ENCODE measurements around the gene F2.

The F2 gene

DNA sequence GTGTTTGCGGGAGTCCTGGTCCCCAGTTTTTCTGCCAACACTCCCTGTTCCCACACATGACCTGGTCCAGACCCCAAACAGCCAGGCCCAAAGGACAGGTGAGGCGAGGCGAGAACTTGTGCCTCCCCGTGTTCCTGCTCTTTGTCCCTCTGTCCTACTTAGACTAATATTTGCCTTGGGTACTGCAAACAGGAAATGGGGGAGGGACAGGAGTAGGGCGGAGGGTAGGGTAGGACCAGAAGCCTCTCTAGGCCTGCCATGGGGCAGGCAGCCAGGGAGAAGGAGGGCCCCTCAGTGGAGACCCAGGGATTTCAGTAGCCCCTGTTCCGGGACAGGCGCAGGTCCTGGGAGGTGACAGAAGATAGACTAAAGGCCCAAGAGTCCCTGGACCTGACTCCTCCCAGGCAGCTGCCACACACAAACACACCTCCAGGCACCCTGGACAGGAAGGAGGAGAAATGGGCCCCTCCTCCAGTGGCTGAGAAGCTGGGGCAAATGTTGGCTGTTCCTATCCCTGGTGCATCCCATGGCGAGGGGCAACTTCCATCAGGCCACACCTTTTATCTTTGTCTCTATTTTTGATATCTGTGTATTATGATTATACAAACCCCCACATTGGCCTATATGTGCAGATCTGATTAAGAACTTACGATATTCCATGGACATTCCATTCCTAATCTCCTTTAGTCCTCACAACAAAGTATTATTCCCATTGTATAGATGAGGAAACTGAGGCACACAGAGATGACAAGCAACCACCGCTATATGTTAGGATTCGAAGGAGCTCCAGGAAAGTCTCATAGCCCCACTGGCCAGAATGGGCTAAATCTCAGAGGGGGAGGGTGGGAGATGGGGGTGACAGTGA is 626 bp upstream of the F2 start:
- Histone ChIP-seq H3F3A (ENCODE audit: low read depth) (no peaks in the 10 kb centered on the region), H3K4me3 (ENCODE audit: low read length, poor library complexity, severe bottlenecking) (no peak overlapping the region), H3K4me1 (ENCODE audit: insufficient read depth, low read length, poor library complexity, severe bottlenecking) (peaks cover 11% of the 10 kb centered on the region), H3K36me3 (ENCODE audit: insufficient read depth, low read length) (no peaks in the 10 kb centered on the region), H3K4me2 (ENCODE audit: low read depth, low read length, poor library complexity, severe bottlenecking) (peak overlapping the region; percentile 29), H3K9ac (ENCODE audit: low read depth, low read length, poor library complexity, severe bottlenecking) (no peak overlapping the region), H4K20me1 (ENCODE audit: insufficient read depth, low read length, poor library complexity, severe bottlenecking) (no peaks in the 10 kb centered on the region), H3K27me3 (ENCODE audit: insufficient read depth, low read length, poor library complexity, severe bottlenecking) (no peaks in the 10 kb centered on the region), H3K79me2 (ENCODE audit: insufficient read depth, low read length) (no peaks in the 10 kb centered on the region), H3K9me2 (replicated peaks; ENCODE audit: low read depth, low read length) (no peaks in the 10 kb centered on the region), H2AFZ (ENCODE audit: low read length) (peak overlapping the region; percentile 91), H3K9me3 (ENCODE audit: insufficient read depth, low read depth, low read length) (no peaks in the 10 kb centered on the region)
- TF ChIP-seq EZH2phosphoT487 (IDR thresholded peaks at IDR 0.05; ENCODE audit: borderline replicate concordance): no peak
- TF ChIP-seq, protein P1, sequence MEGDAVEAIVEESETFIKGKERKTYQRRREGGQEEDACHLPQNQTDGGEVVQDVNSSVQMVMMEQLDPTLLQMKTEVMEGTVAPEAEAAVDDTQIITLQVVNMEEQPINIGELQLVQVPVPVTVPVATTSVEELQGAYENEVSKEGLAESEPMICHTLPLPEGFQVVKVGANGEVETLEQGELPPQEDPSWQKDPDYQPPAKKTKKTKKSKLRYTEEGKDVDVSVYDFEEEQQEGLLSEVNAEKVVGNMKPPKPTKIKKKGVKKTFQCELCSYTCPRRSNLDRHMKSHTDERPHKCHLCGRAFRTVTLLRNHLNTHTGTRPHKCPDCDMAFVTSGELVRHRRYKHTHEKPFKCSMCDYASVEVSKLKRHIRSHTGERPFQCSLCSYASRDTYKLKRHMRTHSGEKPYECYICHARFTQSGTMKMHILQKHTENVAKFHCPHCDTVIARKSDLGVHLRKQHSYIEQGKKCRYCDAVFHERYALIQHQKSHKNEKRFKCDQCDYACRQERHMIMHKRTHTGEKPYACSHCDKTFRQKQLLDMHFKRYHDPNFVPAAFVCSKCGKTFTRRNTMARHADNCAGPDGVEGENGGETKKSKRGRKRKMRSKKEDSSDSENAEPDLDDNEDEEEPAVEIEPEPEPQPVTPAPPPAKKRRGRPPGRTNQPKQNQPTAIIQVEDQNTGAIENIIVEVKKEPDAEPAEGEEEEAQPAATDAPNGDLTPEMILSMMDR (conservative IDR thresholded peaks at IDR 0.05; ENCODE audit: low read length): no peak

DNA sequence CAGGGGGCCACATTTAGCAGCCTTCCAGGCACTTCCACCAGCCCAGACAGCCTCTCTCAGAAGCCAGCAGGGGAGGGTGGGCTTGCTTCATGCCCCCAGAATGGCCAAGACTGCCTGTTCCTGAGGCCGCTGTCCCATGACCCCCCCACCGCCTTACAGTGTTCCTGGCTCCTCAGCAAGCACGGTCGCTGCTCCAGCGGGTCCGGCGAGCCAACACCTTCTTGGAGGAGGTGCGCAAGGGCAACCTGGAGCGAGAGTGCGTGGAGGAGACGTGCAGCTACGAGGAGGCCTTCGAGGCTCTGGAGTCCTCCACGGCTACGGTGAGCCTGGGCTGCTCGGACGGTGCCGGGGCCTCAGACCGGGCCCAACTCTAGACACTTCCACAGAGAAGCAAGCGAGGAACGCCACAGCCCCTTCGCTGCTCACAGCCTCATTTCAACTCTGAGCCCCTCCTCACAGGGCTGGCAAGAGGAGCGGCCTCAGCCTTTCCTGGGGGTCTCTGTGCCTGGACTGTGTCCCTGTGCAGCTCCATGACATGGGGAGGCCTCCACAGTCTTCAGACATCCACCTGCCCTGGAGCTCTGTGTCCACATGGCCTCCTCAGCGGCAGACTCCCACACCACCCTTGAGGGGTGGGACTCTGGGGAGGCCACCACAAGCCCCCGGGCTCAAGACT is 668 bp downstream of the F2 start:
- Histone ChIP-seq H3K27me3 (ENCODE audit: insufficient read depth, low read length, poor library complexity, severe bottlenecking) (no peaks in the 10 kb centered on the region), H3K9me3 (ENCODE audit: insufficient read depth, low read depth, low read length) (no peaks in the 10 kb centered on the region), H3K79me2 (ENCODE audit: insufficient read depth, low read length) (no peaks in the 10 kb centered on the region), H3K9ac (ENCODE audit: low read depth, low read length, poor library complexity, severe bottlenecking) (no peak overlapping the region), H3K4me2 (ENCODE audit: low read depth, low read length, poor library complexity, severe bottlenecking) (no peak overlapping the region), H3K9me2 (replicated peaks; ENCODE audit: low read depth, low read length) (no peaks in the 10 kb centered on the region), H3K4me3 (ENCODE audit: low read length, poor library complexity, severe bottlenecking) (no peak overlapping the region), H4K20me1 (ENCODE audit: insufficient read depth, low read length, poor library complexity, severe bottlenecking) (no peaks in the 10 kb centered on the region), H2AFZ (ENCODE audit: low read length) (no peak overlapping the region), H3K4me1 (ENCODE audit: insufficient read depth, low read length, poor library complexity, severe bottlenecking) (peaks cover 19% of the 10 kb centered on the region), H3K36me3 (ENCODE audit: insufficient read depth, low read length) (no peaks in the 10 kb centered on the region), H3F3A (ENCODE audit: low read depth) (no peaks in the 10 kb centered on the region)
- TF ChIP-seq, protein P1 (conservative IDR thresholded peaks at IDR 0.05; ENCODE audit: low read length): no peak
- TF ChIP-seq EZH2phosphoT487 (IDR thresholded peaks at IDR 0.05; ENCODE audit: borderline replicate concordance): no peak

DNA sequence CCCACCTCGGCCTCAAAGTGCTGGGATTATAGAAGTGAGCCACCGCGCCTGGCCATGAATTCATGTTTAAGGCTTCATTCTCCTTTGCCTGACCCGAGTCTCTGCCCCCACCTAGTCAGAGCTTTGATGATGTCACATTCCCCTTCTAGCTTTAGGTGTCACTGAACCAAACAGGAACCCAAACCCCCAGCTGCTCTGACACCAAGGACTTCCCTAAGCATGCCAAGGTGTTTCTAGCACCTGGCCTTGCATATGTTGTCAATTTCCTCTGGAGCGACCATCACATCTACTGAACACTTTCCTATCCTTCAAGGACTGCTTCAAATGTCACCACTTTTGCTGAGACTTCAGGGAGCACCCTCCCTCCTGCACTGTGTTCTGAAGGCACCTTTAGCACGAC is 2.3 kb downstream of the F2 start:
- no peaks in the 10 kb centered on the region for H3F3A ChIP-seq (ENCODE audit: low read depth)
- H3K27me3 ChIP-seq (ENCODE audit: insufficient read depth, low read length, poor library complexity, severe bottlenecking): no peaks in the 10 kb centered on the region
- H3K79me2 ChIP-seq (ENCODE audit: insufficient read depth, low read length): no peaks in the 10 kb centered on the region
- H3K9ac ChIP-seq (ENCODE audit: low read depth, low read length, poor library complexity, severe bottlenecking): no peak overlapping the region
- H4K20me1 ChIP-seq (ENCODE audit: insufficient read depth, low read length, poor library complexity, severe bottlenecking): no peaks in the 10 kb centered on the region
- no peak overlapping the region for H3K4me2 ChIP-seq (ENCODE audit: low read depth, low read length, poor library complexity, severe bottlenecking)
- no peak overlapping the region for H3K4me3 ChIP-seq (ENCODE audit: low read length, poor library complexity, severe bottlenecking)
- no peak overlapping the region for H2AFZ ChIP-seq (ENCODE audit: low read length)
- H3K9me2 ChIP-seq (replicated peaks; ENCODE audit: low read depth, low read length): no peaks in the 10 kb centered on the region
- H3K4me1 ChIP-seq (ENCODE audit: insufficient read depth, low read length, poor library complexity, severe bottlenecking): peaks cover 19% of the 10 kb centered on the region
- H3K9me3 ChIP-seq (ENCODE audit: insufficient read depth, low read depth, low read length): no peaks in the 10 kb centered on the region
- H3K36me3 ChIP-seq (ENCODE audit: insufficient read depth, low read length): no peaks in the 10 kb centered on the region
- no peak for TF ChIP-seq EZH2phosphoT487 (IDR thresholded peaks at IDR 0.05; ENCODE audit: borderline replicate concordance)
- TF ChIP-seq, protein P1 (conservative IDR thresholded peaks at IDR 0.05; ENCODE audit: low read length): no peak

Data from Loucy (cell line).